ENCODE results near the gene EXD3.

EXD3 gene

DNA sequence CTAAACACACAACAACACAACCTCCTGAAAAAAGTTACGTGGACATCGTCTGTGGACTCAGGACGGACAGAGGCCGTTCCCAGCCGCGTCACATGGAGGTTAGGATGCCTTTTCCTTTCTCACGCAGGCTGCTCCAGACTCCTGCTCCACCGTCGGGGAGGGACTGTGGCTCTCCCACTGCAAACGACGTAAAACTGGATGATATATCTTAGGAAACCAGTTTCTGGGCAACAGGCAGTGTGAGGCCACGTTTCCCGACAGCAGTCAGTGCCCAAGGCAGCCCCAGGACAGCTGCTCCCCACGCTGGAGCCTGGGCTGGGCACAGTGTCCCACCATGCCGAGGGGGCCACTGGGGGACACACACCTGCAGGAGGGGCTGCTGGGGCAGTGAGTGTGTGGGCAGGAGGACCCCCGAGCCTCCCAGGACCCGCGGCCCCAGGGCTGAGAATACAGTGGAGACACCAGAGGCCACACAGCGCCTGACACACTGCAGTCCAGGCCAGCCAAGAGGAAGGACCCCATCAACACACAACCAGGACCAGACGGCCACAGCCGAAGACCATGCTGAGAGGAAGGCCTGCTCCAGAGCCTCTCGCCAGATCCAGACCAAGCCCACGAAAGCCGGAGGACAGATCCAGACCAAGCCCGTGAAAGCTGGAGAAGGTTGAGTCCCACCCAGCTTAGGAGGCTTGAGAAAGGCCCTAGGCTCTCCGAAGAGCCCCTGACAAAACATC, 26.2 kb downstream of the EXD3 start:
- no peak for DNase-seq (ENCODE audit: low spot score)
- ChIA-PET POLR2A (ENCODE audit: low non-redundant PET) (no interaction called here), CTCF (interaction anchor here (0.7 to 1.1 kb wide), 2 partner anchors 21 to 26 kb away, joined by 3 to 4 read pairs; partner anchors contain the start of gene EXD3)
- peak overlapping the region; percentile 32 for H3K27ac ChIP-seq
- TF ChIP-seq CTCF (conservative IDR thresholded peaks at IDR 0.05; ENCODE audit: low read depth), result no peak

DNA sequence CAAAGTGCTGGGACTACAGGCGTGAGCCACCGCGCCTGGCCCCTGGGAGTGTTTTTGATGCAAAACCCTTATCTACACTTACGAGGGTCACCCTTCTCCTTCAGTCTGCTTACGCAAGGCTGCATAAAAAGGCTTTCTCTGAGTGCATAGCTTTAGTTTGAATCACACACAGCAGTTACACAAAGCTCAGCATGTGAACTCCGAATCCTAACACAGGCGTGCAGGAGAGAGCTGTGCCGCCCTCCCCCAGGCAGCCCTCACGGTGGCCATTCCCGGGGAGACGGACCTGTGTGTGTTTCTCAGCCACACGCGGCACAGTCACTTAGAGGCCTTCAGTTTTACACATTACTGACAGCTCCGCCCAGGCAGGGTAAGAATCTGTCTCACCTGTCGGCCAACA, 26.7 kb downstream of the EXD3 start:
- CTCF ChIA-PET, result interaction anchor here (0.7 kb wide), 1 partner anchor 21 kb away, joined by 4 read pairs; no protein-coding TSS in a partner anchor

DNA sequence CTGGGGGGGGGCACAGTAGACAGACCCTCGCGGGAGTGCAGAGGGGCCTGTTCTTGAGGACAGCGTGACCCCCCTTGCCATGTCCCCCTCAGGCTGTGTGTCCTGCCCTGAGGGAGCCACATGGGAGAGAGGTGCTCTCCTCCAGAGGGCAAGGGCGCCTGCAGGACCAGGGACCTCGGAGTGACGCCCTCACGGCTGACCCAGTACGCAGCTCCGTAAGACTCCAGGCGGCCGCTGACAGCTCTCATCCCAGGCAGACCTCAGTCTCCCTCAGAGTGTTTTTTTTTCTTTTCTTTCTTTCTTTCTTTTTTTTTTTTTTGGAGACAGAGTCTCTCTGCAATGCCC, 27.3 kb downstream of the EXD3 start:
- no peak for DNase-seq (ENCODE audit: low spot score)
- ChIA-PET CTCF (no interaction called here), POLR2A (ENCODE audit: low non-redundant PET) (interaction anchor here (0.6 kb wide), 1 partner anchor 118 kb away, joined by 4 read pairs; no protein-coding TSS in a partner anchor)
- no peak overlapping the region for H3K27ac ChIP-seq
- no peak for TF ChIP-seq CTCF (conservative IDR thresholded peaks at IDR 0.05; ENCODE audit: low read depth)

More for the DNA sequence above, 26.7 kb downstream of the EXD3 start:
- no peak for TF ChIP-seq CTCF (conservative IDR thresholded peaks at IDR 0.05; ENCODE audit: low read depth)
- DNase-seq (ENCODE audit: low spot score), result peak; percentile 49
- POLR2A ChIA-PET (ENCODE audit: low non-redundant PET), result no interaction called here
- H3K27ac ChIP-seq, result peak overlapping the region; percentile 32

DNA sequence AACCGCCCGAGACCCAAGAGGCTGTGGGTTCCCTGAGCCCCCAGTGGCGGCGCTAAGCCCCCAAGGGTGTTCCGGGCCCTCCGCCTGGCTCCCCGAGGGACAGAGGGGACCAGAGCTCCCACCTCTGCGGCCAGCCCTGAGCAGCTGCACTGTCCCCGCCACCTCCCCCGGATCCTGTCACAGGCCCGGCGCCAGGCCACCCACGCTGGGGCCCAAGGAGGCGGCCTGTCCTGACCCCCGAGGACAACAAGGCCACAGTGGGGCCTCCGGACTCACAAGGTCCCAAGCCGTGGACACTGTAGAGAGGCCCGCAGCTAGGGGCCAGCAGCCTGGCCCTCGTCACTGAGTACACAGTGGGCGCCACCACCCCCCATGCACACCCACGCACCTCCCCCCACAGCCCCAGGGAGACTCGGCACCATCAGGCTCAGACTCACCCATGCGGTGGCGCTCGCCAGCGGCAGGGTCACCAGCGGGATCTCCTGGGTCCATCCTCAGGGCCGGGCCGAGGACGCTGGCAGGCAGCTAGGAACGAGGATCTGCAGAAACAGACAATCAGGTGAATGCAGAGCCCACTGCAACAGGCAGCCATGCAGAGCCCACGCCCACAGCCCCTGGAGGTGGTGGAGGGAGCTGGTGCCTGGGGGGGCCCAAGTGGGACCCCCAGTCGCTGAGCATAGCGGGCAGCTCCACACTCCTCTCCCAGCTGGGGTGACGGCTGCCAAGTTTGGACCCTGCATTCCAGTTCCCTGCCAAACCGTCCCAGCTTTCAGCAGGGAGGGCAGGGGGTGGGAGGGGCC, 27.9 kb downstream of the EXD3 start:
- POLR2A ChIA-PET (ENCODE audit: low non-redundant PET), result interaction anchor here (0.6 kb wide), 1 partner anchor 118 kb away, joined by 4 read pairs; no protein-coding TSS in a partner anchor
- H3K27ac ChIP-seq, result no peak overlapping the region
- DNase-seq (ENCODE audit: low spot score), result no peak

DNA sequence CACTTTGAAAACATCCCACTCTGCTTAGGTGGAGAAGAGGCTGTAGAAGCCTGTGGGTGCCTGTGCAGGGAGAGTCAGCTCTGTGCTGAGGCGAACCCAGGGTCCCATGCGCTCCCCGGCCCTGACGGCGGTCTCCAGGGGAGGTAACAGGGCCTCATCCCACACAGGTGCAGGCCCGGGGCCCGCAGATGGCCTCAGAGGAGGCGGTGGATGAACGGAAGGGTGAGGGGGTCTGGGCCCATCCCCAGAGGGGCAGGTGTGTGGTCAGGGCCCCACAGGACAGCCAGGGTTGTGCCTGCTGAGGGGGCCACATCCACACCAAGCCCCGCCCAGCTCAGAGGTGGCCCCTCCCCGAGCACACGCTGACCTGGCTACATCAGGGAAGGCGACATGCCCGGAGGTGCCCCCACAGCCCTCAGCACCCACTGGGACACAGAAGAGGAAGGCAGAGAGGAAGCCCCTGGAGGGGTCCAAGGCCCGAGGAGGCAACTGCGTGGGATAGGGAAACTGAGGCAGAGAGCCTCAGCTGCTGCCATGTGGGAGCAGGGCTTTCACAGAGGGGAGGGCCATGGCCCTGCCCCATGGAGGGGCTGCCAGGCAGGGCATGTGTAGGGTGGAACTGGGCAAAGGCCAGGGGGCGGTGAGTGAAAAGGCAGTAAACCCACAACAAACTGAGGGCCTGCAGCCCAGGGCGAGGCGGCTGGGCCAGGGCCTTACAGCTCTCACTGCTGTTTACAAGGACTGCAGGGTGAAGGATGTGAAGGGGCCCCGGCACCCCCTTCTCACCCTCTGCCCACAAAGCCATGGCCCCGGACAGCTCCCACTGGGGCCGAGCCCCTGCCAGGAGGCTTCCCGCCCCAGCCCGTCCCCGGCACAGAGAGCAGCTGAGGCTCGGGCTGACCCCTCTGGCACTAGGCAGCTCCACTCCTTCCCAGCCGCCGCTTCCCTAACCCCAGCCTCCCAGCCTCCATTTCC, 29.5 kb downstream of the EXD3 start:
- TF ChIP-seq CTCF (conservative IDR thresholded peaks at IDR 0.05; ENCODE audit: low read depth), result no peak
- POLR2A ChIA-PET (ENCODE audit: low non-redundant PET), result no interaction called here
- CTCF ChIA-PET, result no interaction called here
- no peak for DNase-seq (ENCODE audit: low spot score)
- H3K27ac ChIP-seq, result no peak overlapping the region

More for the DNA sequence above, 27.9 kb downstream of the EXD3 start:
- TF ChIP-seq CTCF (conservative IDR thresholded peaks at IDR 0.05; ENCODE audit: low read depth), result no peak
- CTCF ChIA-PET, result no interaction called here

Data from RWPE1 (cell line).